GM12878 (cell line): ENCODE measurements around the gene LYSMD1. TPM values are rescaled to one million over a fixed set of nuclear protein-coding genes. Genes with fewer than 3 reads are reported as not detected.

Experiments used
- ATF2 ChIP-seq: IDR thresholded peaks from 2 replicates; pipeline ENCODE4 v1.6.1; 2012; ENCODE audit warnings: low read length, inconsistent platforms
- EED ChIP-seq: sonication (generic); IDR thresholded peaks from 2 replicates; pipeline ENCODE4 v1.6.1; 2016; ENCODE audit warnings: antibody characterized with exemption, low read depth
- FOS ChIP-seq: IDR thresholded peaks from 3 replicates; pipeline ENCODE4 v1.6.1; 2011; ENCODE audit warnings: borderline replicate concordance; ENCODE audit not compliant: insufficient read length; ENCODE audit errors: extremely low read depth
- HDAC2 ChIP-seq: fragments of 200-600 bp; sonication (generic); IDR thresholded peaks from 2 replicates; pipeline ENCODE4 v1.6.1; 2017
- IRF5 ChIP-seq: fragments of 450-650 bp; IDR thresholded peaks from 2 replicates; pipeline ENCODE4 v1.6.1; 2017; ENCODE audit warnings: borderline replicate concordance
- KAT2A ChIP-seq: conservative IDR thresholded peaks from 2 replicates; pipeline ENCODE4 v1.6.1; 2011; ENCODE audit warnings: low read depth, low read length; ENCODE audit not compliant: control insufficient read depth
- MEF2A ChIP-seq: IDR thresholded peaks from 2 replicates; pipeline ENCODE4 v1.6.1; 2011; ENCODE audit warnings: low read depth, mild to moderate bottlenecking, low read length, moderate library complexity; ENCODE audit not compliant: insufficient read depth
- MEF2B ChIP-seq: fragments of 450-650 bp; IDR thresholded peaks from 2 replicates; pipeline ENCODE4 v1.6.1; 2018; ENCODE audit warnings: mild to moderate bottlenecking, moderate library complexity; ENCODE audit not compliant: partially characterized antibody, poor library complexity, severe bottlenecking
- MXI1 ChIP-seq: fragments of 150-350 bp; IDR thresholded peaks from 2 replicates; pipeline ENCODE4 v1.6.1; 2011; ENCODE audit warnings: low read depth, mild to moderate bottlenecking, inconsistent platforms, low read length, improper control_type of control experiment
- NFXL1 ChIP-seq: fragments of 450-650 bp; IDR thresholded peaks from 2 replicates; pipeline ENCODE4 v1.6.1; 2017; ENCODE audit warnings: antibody characterized with exemption, mild to moderate bottlenecking, borderline replicate concordance
- POLR2A ChIP-seq: IDR thresholded peaks from 2 replicates; pipeline ENCODE4 v1.6.1; 2011; ENCODE audit warnings: low read depth, mild to moderate bottlenecking, low read length
- POLR2AphosphoS5 ChIP-seq: IDR thresholded peaks from 2 replicates; pipeline ENCODE4 v1.6.1; 2011; ENCODE audit warnings: mild to moderate bottlenecking, low read length, inconsistent platforms
- SKIL ChIP-seq: fragments of 450-650 bp; IDR thresholded peaks from 2 replicates; pipeline ENCODE4 v1.6.1; 2017; ENCODE audit warnings: mild to moderate bottlenecking, low read depth, inconsistent platforms; ENCODE audit not compliant: poor library complexity, severe bottlenecking
- SP1 ChIP-seq: IDR thresholded peaks from one replicate; pipeline ENCODE4 v1.6.1; 2011; ENCODE audit warnings: low read depth, low read length
- SPI1 ChIP-seq: IDR thresholded peaks from 2 replicates; pipeline ENCODE4 v1.6.1; 2011; ENCODE audit warnings: low read depth, mild to moderate bottlenecking, low read length, moderate library complexity, borderline replicate concordance; ENCODE audit not compliant: insufficient read depth
- SREBF2 ChIP-seq: IDR thresholded peaks from 2 replicates; pipeline ENCODE4 v1.6.1; 2012; ENCODE audit warnings: mild to moderate bottlenecking, low read length
- TCF7 ChIP-seq: IDR thresholded peaks from 2 replicates; pipeline ENCODE4 v1.6.1; 2014; ENCODE audit warnings: antibody characterized with exemption, borderline replicate concordance
- ZNF217 ChIP-seq: fragments of 450-650 bp; IDR thresholded peaks from 2 replicates; pipeline ENCODE4 v1.6.1; 2017; ENCODE audit warnings: antibody characterized with exemption, mild to moderate bottlenecking
- ZNF622 ChIP-seq: fragments of 450-650 bp; IDR thresholded peaks from 2 replicates; pipeline ENCODE4 v1.6.1; 2017; ENCODE audit warnings: mild to moderate bottlenecking, inconsistent platforms
- ZSCAN29 ChIP-seq: fragments of 450-650 bp; IDR thresholded peaks from 2 replicates; pipeline ENCODE4 v1.6.1; 2017; ENCODE audit warnings: mild to moderate bottlenecking, moderate library complexity
- polyA plus RNA-seq, 11 experiments: library from polyadenylated mRNA; depleted of rRNA in 4 of 11; unstranded in 6 of 11; stranded (reverse) in 5 of 11; fragments of >200 nt; fragmentation: Nextera tagmentation in 4 of 11; fragmentation: Illumina TruSeq in 1 of 11; extraction: Ambion mirVana in 4 of 11; extraction: Trizol in 1 of 11; gene quantifications; 1 replicate in 1 of 11; 2 replicates in 10 of 11; pipeline versions ENCODE4 v1.2.1 to v1.2.3, GENCODE V29; 2011 to 2016; ENCODE audit warnings: inconsistent platforms in 2 of 11, missing spikeins in 2 of 11, low read depth in 1 of 11
- total RNA-seq, 4 experiments: library from RNA; depleted of rRNA in 3 of 4; stranded (reverse); fragments of >200 nt in 3 of 4; fragmentation: Illumina TruSeq in 1 of 4; extraction: Trizol in 1 of 4; gene quantifications; 2 replicates each; pipeline versions ENCODE4 v1.2.1 to v1.2.3, GENCODE V29; 2013 to 2021
- TF ChIP-seq, protein P1 (sequence below): fragments of 150-350 bp; IDR thresholded peaks from 2 replicates; pipeline ENCODE4 v1.6.1; 2016; ENCODE audit warnings: low read depth, low read length
- TF ChIP-seq, protein P2 (sequence below): fragments of 150-350 bp; IDR thresholded peaks from 2 replicates; pipeline ENCODE4 v1.6.1; 2014; ENCODE audit warnings: mild to moderate bottlenecking, low read depth, low read length

The LYSMD1 gene
- total and polyA plus RNA-seq, 10 of the 15 experiments (the other 5 are each of a cell fraction or from before 2014, with no cell fraction given) = 0.80 to 10.4 (median 6.5) TPM

- no peak for TF ChIP-seq IRF5
- TF ChIP-seq EED = peak; percentile 55
- TF ChIP-seq MEF2A = peak; percentile 44; the same call in 1 of the 2 replicates
- peak; percentile 88 for TF ChIP-seq MXI1
- TF ChIP-seq TCF7 = no peak
- TF ChIP-seq ZNF622 = no peak
- TF ChIP-seq, protein P1, sequence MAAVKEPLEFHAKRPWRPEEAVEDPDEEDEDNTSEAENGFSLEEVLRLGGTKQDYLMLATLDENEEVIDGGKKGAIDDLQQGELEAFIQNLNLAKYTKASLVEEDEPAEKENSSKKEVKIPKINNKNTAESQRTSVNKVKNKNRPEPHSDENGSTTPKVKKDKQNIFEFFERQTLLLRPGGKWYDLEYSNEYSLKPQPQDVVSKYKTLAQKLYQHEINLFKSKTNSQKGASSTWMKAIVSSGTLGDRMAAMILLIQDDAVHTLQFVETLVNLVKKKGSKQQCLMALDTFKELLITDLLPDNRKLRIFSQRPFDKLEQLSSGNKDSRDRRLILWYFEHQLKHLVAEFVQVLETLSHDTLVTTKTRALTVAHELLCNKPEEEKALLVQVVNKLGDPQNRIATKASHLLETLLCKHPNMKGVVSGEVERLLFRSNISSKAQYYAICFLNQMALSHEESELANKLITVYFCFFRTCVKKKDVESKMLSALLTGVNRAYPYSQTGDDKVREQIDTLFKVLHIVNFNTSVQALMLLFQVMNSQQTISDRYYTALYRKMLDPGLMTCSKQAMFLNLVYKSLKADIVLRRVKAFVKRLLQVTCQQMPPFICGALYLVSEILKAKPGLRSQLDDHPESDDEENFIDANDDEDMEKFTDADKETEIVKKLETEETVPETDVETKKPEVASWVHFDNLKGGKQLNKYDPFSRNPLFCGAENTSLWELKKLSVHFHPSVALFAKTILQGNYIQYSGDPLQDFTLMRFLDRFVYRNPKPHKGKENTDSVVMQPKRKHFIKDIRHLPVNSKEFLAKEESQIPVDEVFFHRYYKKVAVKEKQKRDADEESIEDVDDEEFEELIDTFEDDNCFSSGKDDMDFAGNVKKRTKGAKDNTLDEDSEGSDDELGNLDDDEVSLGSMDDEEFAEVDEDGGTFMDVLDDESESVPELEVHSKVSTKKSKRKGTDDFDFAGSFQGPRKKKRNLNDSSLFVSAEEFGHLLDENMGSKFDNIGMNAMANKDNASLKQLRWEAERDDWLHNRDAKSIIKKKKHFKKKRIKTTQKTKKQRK = no peak
- TF ChIP-seq, protein P2, sequence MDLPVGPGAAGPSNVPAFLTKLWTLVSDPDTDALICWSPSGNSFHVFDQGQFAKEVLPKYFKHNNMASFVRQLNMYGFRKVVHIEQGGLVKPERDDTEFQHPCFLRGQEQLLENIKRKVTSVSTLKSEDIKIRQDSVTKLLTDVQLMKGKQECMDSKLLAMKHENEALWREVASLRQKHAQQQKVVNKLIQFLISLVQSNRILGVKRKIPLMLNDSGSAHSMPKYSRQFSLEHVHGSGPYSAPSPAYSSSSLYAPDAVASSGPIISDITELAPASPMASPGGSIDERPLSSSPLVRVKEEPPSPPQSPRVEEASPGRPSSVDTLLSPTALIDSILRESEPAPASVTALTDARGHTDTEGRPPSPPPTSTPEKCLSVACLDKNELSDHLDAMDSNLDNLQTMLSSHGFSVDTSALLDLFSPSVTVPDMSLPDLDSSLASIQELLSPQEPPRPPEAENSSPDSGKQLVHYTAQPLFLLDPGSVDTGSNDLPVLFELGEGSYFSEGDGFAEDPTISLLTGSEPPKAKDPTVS = no peak
- no peak for TF ChIP-seq ZNF217
- TF ChIP-seq ZSCAN29 = no peak
- TF ChIP-seq POLR2AphosphoS5 = peak; percentile 95
- peak; percentile 25 for TF ChIP-seq MEF2B
- TF ChIP-seq ATF2 = no peak
- TF ChIP-seq SREBF2 = no peak
- TF ChIP-seq KAT2A = no peak
- peak; percentile 76 for TF ChIP-seq SPI1
- peak; percentile 65 for TF ChIP-seq SKIL
- TF ChIP-seq HDAC2 = no peak
- peak; percentile 83 for TF ChIP-seq POLR2A
- no peak for TF ChIP-seq FOS
- TF ChIP-seq SP1 = peak; percentile 79
- no peak for TF ChIP-seq NFXL1
Measured at GRCh38 chr1:151165738-151166504, at the start of gene LYSMD1, which contains the start of gene SCNM1 (continued).
